Activated naive CD4-positive, alpha-beta T cell treated with anti-CD3 and anti-CD28 coated beads, Interleukin-2, amount 50 U/mL, for 72 hours (primary cell): Measurements from ENCODE around the gene TNFSF8. TPM values are rescaled to one million over a fixed set of nuclear protein-coding genes. Genes with fewer than 3 reads are reported as not detected.

ENCODE experiments used
- ATAC-seq, 2 donors: fragments of 150-1000 bp; cut with Tn5 transposase; 2 replicates each; pipeline ENCODE4 v1.10.0; 2021; ENCODE audit warnings: mild to moderate bottlenecking in 2 of 2, moderate library complexity in 2 of 2
- DNase-seq, 2 donors: peaks; one replicate each; pipeline ENCODE4 v3.0.0; 2021 to 2022; ENCODE audit warnings: low spot score in 2 of 2
- H3K27ac Mint-ChIP-seq, 2 donors: one replicate each; pipeline ENCODE4 v1.8.0; 2022; ENCODE audit warnings: mild to moderate bottlenecking in 2 of 2, mixed read lengths in 2 of 2
- H3K36me3 Mint-ChIP-seq, 2 donors: one replicate each; pipeline ENCODE4 v1.8.0; 2022; ENCODE audit warnings: mixed read lengths in 2 of 2
- H3K9me3 Mint-ChIP-seq, 2 donors: one replicate each; pipeline ENCODE4 v1.8.0; 2022; ENCODE audit warnings: mixed read lengths in 2 of 2
- total RNA-seq, 2 donors: library from RNA; stranded (reverse); gene quantifications; one replicate each; pipeline ENCODE4 v1.2.3, GENCODE V29; 2022

Gene TNFSF8
- total RNA-seq, 2 donors from 2014 or later = 11.0 to 26.9 TPM

GRCh38 chr9:114945616-114946412 lies 15.4 kb upstream of the TNFSF8 start:
- ATAC-seq (no peak), DNase-seq (no peak)
- Mint-ChIP-seq H3K36me3 (no peaks in the 10 kb centered on the region), H3K27ac (no peak overlapping the region), H3K9me3 (peaks cover 0 to 3% of the 10 kb centered on the region in 2 donors)

GRCh38 chr9:114941376-114941775 lies 11.0 kb upstream of the TNFSF8 start:
- no peak for DNase-seq
- Mint-ChIP-seq H3K27ac (no peak overlapping the region), H3K9me3 (peaks cover 0 to 3% of the 10 kb centered on the region in 2 donors), H3K36me3 (no peaks in the 10 kb centered on the region)
- no peak for ATAC-seq

GRCh38 chr9:114938687-114939575 lies 8.5 kb upstream of the TNFSF8 start:
- no peak for ATAC-seq
- DNase-seq = no peak
- Mint-ChIP-seq H3K9me3 (peaks cover under 1 to 4% of the 10 kb centered on the region in 2 donors), H3K27ac (peak overlapping the region in 1 of 2 donors; percentile 36), H3K36me3 (peaks cover 0 to under 1% of the 10 kb centered on the region in 2 donors)

- Mint-ChIP-seq H3K27ac (peak overlapping the region in 1 of 2 donors; percentile 10), H3K9me3 (peaks cover 5 to 9% of the 10 kb centered on the region in 2 donors), H3K36me3 (peaks cover 0 to 6% of the 10 kb centered on the region in 2 donors)
- ATAC-seq (no peak), DNase-seq (no peak)
Measured at GRCh38 chr9:114937516-114937915, 7.1 kb upstream of the TNFSF8 start.

GRCh38 chr9:114936581-114936980 lies 6.2 kb upstream of the TNFSF8 start:
- Mint-ChIP-seq H3K27ac (no peak overlapping the region), H3K36me3 (peaks cover 0 to 6% of the 10 kb centered on the region in 2 donors)
- ATAC-seq = no peak

GRCh38 chr9:114935119-114935518 lies 4.7 kb upstream of the TNFSF8 start:
- ATAC-seq (no peak), DNase-seq (no peak)
- no peak overlapping the region for H3K27ac Mint-ChIP-seq
- peaks cover 6 to 8% of the 10 kb centered on the region in 2 donors for H3K36me3 Mint-ChIP-seq
- peaks cover 5 to 6% of the 10 kb centered on the region in 2 donors for H3K9me3 Mint-ChIP-seq

More at GRCh38 chr9:114936581-114936980, 6.2 kb upstream of the TNFSF8 start:
- no peak for DNase-seq
- H3K9me3 Mint-ChIP-seq = peaks cover 5 to 6% of the 10 kb centered on the region in 2 donors

- Mint-ChIP-seq H3K27ac (no peak overlapping the region), H3K36me3 (peaks cover 22% of the 10 kb centered on the region in 2 donors), H3K9me3 (peaks cover 5 to 6% of the 10 kb centered on the region in 2 donors)
- ATAC-seq = no peak
- DNase-seq = no peak
Measured at GRCh38 chr9:114932502-114932901, 2.1 kb upstream of the TNFSF8 start.

GRCh38 chr9:114931407-114931806 lies 1.0 kb upstream of the TNFSF8 start:
- ATAC-seq (no peak), DNase-seq (no peak)
- peaks cover 26 to 29% of the 10 kb centered on the region in 2 donors for H3K36me3 Mint-ChIP-seq
- H3K27ac Mint-ChIP-seq = no peak overlapping the region
- peaks cover 5 to 6% of the 10 kb centered on the region in 2 donors for H3K9me3 Mint-ChIP-seq

GRCh38 chr9:114929201-114929600 lies 1.2 kb downstream of the TNFSF8 start:
- H3K27ac Mint-ChIP-seq = peak overlapping the region; percentile 91 to 94
- DNase-seq (no peak), ATAC-seq (peak; percentile 33 to 42)
- H3K36me3 Mint-ChIP-seq = peaks cover 26 to 42% of the 10 kb centered on the region in 2 donors
- H3K9me3 Mint-ChIP-seq = peaks cover 5 to 6% of the 10 kb centered on the region in 2 donors

- Mint-ChIP-seq H3K27ac (peak overlapping the region; percentile 22 to 91), H3K9me3 (peaks cover 2 to 3% of the 10 kb centered on the region in 2 donors), H3K36me3 (peaks cover 26 to 43% of the 10 kb centered on the region in 2 donors)
- no peak for DNase-seq
- no peak for ATAC-seq
Measured at GRCh38 chr9:114928671-114929070, 1.7 kb downstream of the TNFSF8 start.

- Mint-ChIP-seq H3K36me3 (peaks cover 28 to 46% of the 10 kb centered on the region in 2 donors), H3K27ac (peak overlapping the region; percentile 22 to 91), H3K9me3 (no peaks in the 10 kb centered on the region)
- DNase-seq (no peak), ATAC-seq (peak in 1 of 2 donors; percentile 16)
Measured at GRCh38 chr9:114928136-114928535, 2.3 kb downstream of the TNFSF8 start.

- ATAC-seq = no peak
- Mint-ChIP-seq H3K9me3 (no peaks in the 10 kb centered on the region), H3K27ac (peak overlapping the region; percentile 25 to 46), H3K36me3 (peaks cover 42 to 64% of the 10 kb centered on the region in 2 donors)
- no peak for DNase-seq
Measured at GRCh38 chr9:114925672-114926071, 4.7 kb downstream of the TNFSF8 start.

GRCh38 chr9:114925039-114925438 lies 5.4 kb downstream of the TNFSF8 start:
- DNase-seq (no peak), ATAC-seq (peak in 1 of 2 donors; percentile 34)
- Mint-ChIP-seq H3K9me3 (no peaks in the 10 kb centered on the region), H3K36me3 (peaks cover 36 to 64% of the 10 kb centered on the region in 2 donors), H3K27ac (peak overlapping the region in 1 of 2 donors; percentile 30)

GRCh38 chr9:114924327-114924726 lies 6.1 kb downstream of the TNFSF8 start:
- peaks cover 37 to 67% of the 10 kb centered on the region in 2 donors for H3K36me3 Mint-ChIP-seq
- no peaks in the 10 kb centered on the region for H3K9me3 Mint-ChIP-seq
- DNase-seq = no peak
- ATAC-seq = no peak
- H3K27ac Mint-ChIP-seq = peak overlapping the region in 1 of 2 donors; percentile 30

GRCh38 chr9:114923918-114924317 lies 6.5 kb downstream of the TNFSF8 start:
- DNase-seq = no peak
- peaks cover 34 to 66% of the 10 kb centered on the region in 2 donors for H3K36me3 Mint-ChIP-seq

GRCh38 chr9:114921171-114921570 lies 9.2 kb downstream of the TNFSF8 start:
- DNase-seq (no peak), ATAC-seq (peak in 1 of 2 donors; percentile 30)
- Mint-ChIP-seq H3K9me3 (no peaks in the 10 kb centered on the region), H3K36me3 (peaks cover 39 to 76% of the 10 kb centered on the region in 2 donors), H3K27ac (peak overlapping the region; percentile 53 to 65)

More at GRCh38 chr9:114923918-114924317, 6.5 kb downstream of the TNFSF8 start:
- ATAC-seq = no peak
- Mint-ChIP-seq H3K9me3 (no peaks in the 10 kb centered on the region), H3K27ac (no peak overlapping the region)

- Mint-ChIP-seq H3K27ac (peak overlapping the region in 1 of 2 donors; percentile 52), H3K9me3 (no peaks in the 10 kb centered on the region), H3K36me3 (peaks cover 39 to 83% of the 10 kb centered on the region in 2 donors)
- DNase-seq (no peak), ATAC-seq (peak; percentile 79 to 80)
Measured at GRCh38 chr9:114919611-114920010, 10.8 kb downstream of the TNFSF8 start.
